Activated CD8-positive, alpha-beta memory T cell treated with anti-CD3 and anti-CD28 coated beads for 1 hour (primary cell): ENCODE results near the gene RAD51B.
"Not testable (repeated sequence)": the region's sequence is repeated elsewhere in the genome, so short reads cannot be mapped to it uniquely, and the experiment has no call there.

Experiments
- DNase-seq, 2 donors: peaks; one replicate each; pipeline ENCODE4 v3.0.0-alpha.2; 2020; ENCODE audit warnings: low read depth in 1 of 2; ENCODE audit errors: extremely low read depth in 1 of 2

Gene RAD51B

GRCh38 chr14:67943947-67944346 lies 124.4 kb downstream of the RAD51B start:
- DNase-seq: peak in 1 of 2 donors; percentile 3

- no peak for DNase-seq
Measured at GRCh38 chr14:67944605-67945004, 125.0 kb downstream of the RAD51B start.

GRCh38 chr14:67949771-67950170 lies 130.2 kb downstream of the RAD51B start:
- DNase-seq: no peak

GRCh38 chr14:67950386-67950785 lies 130.8 kb downstream of the RAD51B start:
- no peak for DNase-seq

GRCh38 chr14:67951529-67952135 lies 132.1 kb downstream of the RAD51B start:
- no peak for DNase-seq

- DNase-seq: no peak
Measured at GRCh38 chr14:67952381-67952780, 132.8 kb downstream of the RAD51B start.

- no peak for DNase-seq
Measured at GRCh38 chr14:67952786-67953185, 133.2 kb downstream of the RAD51B start.

- DNase-seq: no peak
Measured at GRCh38 chr14:67955261-67955660, 135.7 kb downstream of the RAD51B start.

GRCh38 chr14:67957946-67958345 lies 138.4 kb downstream of the RAD51B start:
- DNase-seq: no peak

- no peak for DNase-seq
Measured at GRCh38 chr14:67961676-67962075, 142.1 kb downstream of the RAD51B start.

- no peak for DNase-seq
Measured at GRCh38 chr14:67962215-67962644, 142.7 kb downstream of the RAD51B start.

- DNase-seq: no peak
Measured at GRCh38 chr14:67963545-67963944, 144.0 kb downstream of the RAD51B start.

- no peak for DNase-seq
Measured at GRCh38 chr14:67963960-67964812, 144.6 kb downstream of the RAD51B start.

- no peak for DNase-seq
Measured at GRCh38 chr14:67965696-67966095, 146.1 kb downstream of the RAD51B start.

GRCh38 chr14:67967206-67967605 lies 147.6 kb downstream of the RAD51B start:
- DNase-seq: no peak

- not testable (repeated sequence) for DNase-seq
Measured at GRCh38 chr14:67967970-67968369, 148.4 kb downstream of the RAD51B start.

- no peak for DNase-seq
Measured at GRCh38 chr14:67970923-67971322, 151.3 kb downstream of the RAD51B start.

GRCh38 chr14:67971627-67972625 lies 152.3 kb downstream of the RAD51B start:
- DNase-seq: no peak

GRCh38 chr14:67973436-67973835 lies 153.9 kb downstream of the RAD51B start:
- DNase-seq: no peak

GRCh38 chr14:67975470-67975869 lies 155.9 kb downstream of the RAD51B start:
- no peak for DNase-seq

- no peak for DNase-seq
Measured at GRCh38 chr14:67977434-67978034, 158.0 kb downstream of the RAD51B start.
